NCI-H2171 (cell line): ENCODE results near the gene MOCS3.
A peak's percentile ranks its signal among the peaks of the same experiment; 100 is the strongest.

Experiments
- DNase-seq: peaks from one replicate; lab custom pipeline; 2025; lab: John Stamatoyannopoulos, UW

The MOCS3 gene

DNA sequence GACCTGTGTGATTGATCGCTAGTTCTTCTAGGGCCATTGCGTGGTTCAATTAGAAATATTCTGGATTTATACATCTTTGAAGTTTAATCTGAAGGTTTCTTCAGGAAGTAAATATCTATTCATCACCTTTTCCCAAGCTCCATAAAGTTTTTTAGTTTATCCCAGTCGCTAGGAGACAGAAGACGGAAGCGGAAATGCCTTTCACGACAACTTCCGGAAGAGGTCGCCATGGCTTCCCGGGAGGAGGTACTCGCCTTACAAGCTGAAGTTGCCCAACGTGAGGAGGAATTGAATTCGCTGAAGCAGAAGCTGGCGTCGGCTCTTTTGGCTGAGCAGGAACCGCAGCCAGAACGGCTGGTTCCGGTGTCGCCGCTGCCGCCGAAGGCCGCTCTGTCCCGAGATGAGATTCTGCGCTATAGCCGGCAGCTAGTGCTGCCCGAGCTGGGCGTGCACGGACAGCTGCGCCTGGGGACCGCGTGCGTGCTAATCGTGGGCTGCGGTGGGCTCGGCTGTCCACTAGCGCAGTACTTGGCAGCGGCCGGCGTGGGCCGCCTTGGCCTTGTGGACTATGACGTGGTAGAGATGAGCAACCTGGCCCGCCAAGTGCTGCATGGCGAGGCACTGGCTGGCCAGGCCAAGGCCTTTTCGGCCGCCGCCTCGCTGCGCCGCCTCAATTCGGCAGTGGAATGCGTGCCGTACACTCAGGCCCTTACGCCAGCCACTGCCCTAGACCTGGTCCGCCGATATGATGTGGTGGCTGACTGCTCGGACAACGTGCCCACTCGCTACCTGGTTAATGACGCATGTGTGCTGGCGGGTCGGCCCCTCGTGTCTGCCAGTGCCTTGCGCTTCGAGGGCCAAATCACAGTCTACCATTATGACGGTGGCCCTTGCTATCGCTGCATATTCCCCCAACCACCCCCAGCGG is at the start of gene MOCS3:
MOCS3 (plus strand) TSS at position 204 of the 928 bp plus-strand sequence; CDS start at position 229, 25 bp downstream.
- DNase-seq = peak; percentile 96

DNA sequence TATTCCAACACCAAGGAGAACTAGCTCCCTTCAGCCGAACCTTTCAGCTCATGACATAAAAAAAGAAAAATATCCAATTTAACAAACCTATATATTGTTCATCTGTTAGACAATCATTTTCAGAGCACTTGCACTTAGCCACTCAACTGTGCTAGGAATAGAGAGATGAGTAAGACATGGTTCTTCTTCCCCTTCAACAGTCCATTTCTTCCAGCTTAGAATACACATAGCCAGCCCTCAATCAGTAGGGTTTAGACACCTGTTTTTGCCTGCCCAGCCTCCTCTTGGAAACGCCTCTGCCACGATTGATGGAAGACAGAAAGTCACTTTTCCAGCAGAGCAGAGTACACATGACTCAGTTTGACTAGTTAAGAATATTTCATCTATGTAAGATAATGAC is 49.2 kb upstream of the MOCS3 start:
- DNase-seq = no peak

- DNase-seq = no peak
These were observed 47.6 kb upstream of the MOCS3 start for GRCh38 chr20:50911030-50911429.

DNA sequence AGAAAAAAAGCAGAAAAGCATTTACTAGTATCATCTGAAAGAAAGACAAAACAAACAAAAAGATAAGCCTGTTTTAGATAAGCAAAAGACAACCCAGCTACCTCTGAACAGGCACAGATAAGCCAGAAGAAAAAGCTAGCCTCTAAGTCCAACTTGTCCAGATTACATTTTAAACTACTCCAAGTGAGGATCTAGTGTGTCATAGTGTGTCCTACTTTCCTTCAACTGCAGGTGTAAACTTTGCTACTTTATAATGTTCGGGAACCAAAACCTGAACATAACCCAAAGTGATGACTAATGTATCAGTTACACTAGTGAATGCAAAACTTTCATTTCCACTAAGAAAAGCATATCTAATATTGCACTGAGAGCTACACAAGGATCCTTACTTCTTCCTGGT is 46.9 kb upstream of the MOCS3 start:
- no peak for DNase-seq

- DNase-seq = peak; percentile 77
These were observed 44.8 kb upstream of the MOCS3 start for GRCh38 chr20:50913690-50914375.

GRCh38 chr20:50915424-50915823 is 43.2 kb upstream of the MOCS3 start:
- DNase-seq = no peak

DNA sequence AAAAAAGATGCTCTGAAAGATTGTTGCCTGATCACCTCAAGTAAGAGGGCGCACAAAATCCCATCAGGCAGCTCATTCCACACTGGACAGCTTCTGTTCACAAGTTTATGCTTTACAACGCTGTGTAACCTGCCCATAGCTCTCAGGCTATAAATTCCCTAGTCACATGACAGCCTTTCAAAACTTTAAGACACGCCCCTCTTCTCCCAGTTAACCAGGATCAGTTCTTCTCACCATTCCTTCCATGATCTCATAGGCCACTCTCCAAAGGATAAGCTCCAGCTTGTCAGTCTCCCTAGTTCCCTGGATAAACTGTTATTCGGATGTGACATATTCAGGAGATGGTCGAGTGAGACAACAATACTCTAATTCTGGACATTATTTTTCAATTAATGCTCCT is 42.4 kb upstream of the MOCS3 start:
- DNase-seq = no peak

GRCh38 chr20:50916934-50917333 is 41.7 kb upstream of the MOCS3 start:
- no peak for DNase-seq

DNA sequence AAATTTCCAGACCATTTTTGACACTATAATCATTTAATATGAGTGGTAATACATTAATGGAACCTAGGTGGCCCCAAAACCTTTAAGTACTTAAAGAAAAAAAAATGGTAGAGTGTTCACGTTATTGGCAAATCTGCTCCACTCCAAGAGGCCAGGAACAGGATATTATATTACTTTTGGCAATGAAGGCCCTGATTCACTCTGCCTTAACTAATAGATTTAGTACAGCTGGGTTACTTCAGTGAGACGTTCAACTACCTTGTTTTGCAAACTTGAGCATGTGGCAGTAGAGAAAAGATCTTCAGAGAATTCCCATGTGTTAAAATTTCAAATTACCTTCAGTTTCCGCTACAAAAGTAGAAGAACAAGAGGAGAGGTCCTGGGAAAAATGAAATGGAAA is 40.2 kb upstream of the MOCS3 start:
- DNase-seq = peak; percentile 67

- peak; percentile 46 for DNase-seq
These were observed 39.1 kb upstream of the MOCS3 start for GRCh38 chr20:50919567-50919966.

DNA sequence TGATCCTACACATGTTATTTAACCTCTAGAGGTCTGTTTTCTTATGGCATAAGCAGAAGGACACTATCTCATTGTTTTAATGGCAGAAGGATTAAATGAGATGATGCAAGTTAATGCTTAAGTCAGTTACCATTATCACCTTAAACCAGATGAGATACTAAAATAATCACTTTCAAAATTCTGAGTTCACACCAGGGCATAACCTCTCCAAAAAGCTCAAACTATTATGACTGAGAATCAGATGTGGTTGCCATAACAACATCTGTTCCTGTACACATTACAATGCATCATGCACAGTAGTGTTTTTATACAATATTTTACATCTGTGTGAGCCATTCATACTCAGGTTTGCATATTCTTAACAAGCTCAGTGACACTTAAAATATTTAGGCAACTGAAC is 37.6 kb upstream of the MOCS3 start:
- no peak for DNase-seq

DNA sequence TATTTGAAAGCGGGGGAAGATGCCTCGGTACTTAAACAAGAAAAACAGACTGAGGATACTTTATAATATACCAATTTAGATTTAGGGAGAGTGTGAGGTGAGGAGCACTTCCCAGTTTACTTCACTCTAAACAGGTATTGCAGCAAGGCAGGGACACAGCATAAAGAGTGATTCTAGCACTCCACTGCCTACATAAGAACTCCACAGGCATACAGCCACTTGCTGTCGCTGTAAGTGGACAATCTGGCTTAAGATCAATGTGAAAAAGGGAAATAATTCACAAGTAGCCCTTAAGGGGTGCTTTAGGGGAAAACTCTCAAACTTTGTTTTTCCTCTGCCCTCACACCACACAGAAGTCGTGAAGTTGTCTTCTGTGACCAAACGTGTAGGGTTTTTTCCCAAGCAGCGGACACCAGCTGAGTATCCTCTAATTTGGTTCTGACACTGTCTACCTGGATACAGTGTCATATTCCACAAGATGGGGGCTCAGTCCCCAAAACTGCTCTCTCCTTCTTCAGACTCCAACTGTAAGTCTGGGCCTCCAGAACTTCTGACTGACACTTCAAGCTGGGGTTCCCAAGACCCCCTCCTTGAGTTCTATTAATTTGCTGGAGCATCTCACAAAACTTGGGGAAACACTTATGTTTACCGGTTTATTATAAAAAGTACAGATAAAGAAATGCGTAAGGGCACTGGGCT is 36.7 kb upstream of the MOCS3 start:
- no peak for DNase-seq

DNA sequence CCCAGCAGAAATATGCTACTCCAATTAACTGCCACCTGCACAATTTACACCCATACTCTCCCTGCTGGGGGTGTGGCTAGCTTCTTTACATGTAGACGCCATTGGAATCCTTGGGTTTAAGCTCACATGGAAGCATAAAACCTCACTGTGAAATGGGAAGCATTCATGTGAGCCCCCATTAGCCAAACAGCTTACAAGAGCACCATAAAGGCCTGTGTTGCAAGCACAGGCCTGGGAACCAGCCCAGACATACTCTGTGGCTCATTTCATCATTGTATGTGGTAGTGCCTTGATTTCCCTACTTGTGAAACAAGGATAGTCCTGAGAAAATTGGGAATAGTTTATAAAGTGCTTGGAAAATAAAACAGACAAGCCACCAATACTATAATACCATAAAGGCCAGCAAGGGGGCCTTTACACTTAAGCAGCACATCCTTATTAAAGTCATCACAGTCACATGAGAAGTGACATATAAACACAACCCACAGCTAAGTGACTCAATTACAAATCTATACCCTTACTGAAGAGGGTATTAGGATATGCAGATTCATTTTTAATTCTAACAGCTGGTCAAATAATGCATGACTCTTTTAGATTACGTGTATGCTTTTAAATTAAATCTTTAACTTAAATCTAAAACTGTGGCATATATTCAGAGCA is 34.2 kb upstream of the MOCS3 start:
- DNase-seq = no peak

GRCh38 chr20:50926530-50926929 is 32.1 kb upstream of the MOCS3 start:
- no peak for DNase-seq

DNA sequence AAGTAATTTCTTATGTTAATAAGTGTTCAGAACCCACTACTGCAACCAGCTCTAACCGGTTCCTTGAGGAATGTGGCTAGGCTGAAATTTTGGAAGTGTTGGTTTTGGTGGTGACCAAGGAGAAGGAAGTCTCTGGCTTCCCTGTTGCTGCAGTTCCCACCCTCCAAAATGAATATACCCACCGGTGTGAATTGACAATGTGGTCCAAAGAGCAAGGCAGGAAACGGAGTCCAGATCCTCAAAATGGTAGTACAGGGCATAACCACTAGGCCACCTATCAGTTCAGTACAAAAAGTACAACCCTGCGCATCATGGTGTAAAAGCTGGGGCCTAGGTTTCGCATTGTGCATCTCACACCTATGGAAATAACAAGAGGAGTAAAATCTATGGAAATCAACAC is 30.1 kb upstream of the MOCS3 start:
- DNase-seq = no peak

GRCh38 chr20:50929299-50930138 is 29.1 kb upstream of the MOCS3 start:
- peak; percentile 86 for DNase-seq

DNA sequence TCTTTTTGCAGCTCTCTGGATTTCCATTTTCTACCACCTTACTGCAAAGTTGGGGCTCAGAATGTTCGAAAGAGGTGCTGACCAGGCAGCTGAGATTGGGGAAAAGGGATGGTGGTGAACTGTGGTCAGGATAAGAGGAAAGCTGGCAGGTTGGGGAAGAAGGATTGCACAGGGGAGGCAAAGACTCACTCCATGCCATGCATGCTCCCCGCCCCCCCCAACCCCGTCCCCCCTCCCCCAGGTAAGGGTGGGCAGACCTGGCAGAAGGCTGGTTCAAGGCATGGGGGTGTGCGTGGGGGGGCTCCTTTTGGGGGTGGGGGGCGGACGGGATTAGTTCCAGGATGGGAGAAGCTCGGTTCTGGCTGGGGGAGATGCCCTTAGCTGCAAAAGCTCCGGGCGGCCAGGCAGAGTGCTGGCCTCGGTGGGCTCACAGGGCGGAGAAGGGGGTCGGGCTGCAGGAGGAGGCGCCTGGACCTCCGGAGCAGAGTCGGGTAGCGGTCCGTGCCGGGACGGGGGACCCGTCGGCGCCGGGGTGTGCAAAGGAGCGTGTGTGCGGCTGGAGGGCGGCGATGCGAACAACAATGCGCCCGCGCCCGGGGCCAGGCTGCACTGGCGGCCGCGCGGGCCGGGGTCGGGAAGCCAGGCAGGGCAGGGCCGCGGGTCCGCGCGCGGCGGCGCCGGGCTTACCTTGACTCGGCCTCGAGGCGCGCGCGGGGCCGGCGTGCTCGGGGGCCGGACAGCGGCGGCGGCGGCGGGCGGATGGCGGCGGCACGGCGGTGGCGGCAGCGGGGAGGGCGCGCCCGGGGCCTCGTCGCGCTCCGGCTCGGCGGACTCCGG is 28.3 kb upstream of the MOCS3 start:
- DNase-seq = no peak

- DNase-seq = no peak
These were observed 27.7 kb upstream of the MOCS3 start for GRCh38 chr20:50930976-50931305.

GRCh38 chr20:50931306-50932015 is 27.2 kb upstream of the MOCS3 start, which contains the start of gene ADNP:
TSS of gene ADNP (minus strand) at chr20:50931437. CDS start at chr20:50903996, 27,441 bp downstream.
- peak; percentile 93 for DNase-seq
